CD4-positive, alpha-beta T cell treated with Interleukin-6 at 100 ng/mL for 8 hours (primary cell): ENCODE measurements around the gene SHROOM3.

ENCODE experiments used
- DNase-seq: peaks from one replicate; pipeline ENCODE4 v3.0.0-alpha.2; 2020; ENCODE audit warnings: mixed read lengths, low spot score

The SHROOM3 gene

GRCh38 chr4:76540486-76540885, 105.5 kb downstream of the SHROOM3 start:
- no peak for DNase-seq

DNA sequence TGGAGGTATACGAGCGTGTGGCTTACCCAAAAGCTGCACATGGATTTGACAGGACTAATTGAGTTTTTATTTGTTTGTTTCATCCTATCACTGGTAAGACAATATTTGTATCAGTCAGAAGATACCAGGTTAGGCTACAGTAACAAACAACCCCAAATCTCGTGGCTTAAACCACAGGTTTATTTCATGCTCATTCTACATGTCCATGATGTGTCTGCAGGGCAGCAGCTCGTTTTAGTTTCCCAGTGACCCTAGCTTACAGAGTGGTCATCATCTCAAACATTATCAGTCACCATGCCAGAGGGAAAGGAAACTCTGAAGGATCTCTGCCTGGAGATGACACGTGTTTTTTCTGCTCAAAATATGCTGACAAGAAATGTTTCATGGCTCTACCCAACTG, 108.3 kb downstream of the SHROOM3 start:
- no peak for DNase-seq

DNA sequence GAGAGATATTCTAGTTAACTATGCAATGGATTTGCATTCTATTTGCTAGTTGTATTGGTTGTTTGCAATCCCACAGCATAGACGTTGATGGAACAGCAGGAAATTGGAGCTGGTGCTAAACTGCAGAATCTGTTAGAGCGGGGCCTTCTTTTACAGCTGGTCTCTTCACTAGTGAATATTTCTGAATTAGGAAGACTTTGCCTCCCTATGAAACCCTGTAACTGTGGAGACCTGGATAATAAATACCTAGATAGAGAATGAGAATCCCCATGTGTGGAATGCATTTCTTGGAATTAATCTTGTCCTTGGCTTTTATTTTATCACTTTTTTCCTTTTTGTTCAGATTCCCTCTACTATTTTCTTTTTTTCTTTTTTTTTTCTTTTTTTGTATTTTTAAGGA, 109.7 kb downstream of the SHROOM3 start:
- no peak for DNase-seq

DNA sequence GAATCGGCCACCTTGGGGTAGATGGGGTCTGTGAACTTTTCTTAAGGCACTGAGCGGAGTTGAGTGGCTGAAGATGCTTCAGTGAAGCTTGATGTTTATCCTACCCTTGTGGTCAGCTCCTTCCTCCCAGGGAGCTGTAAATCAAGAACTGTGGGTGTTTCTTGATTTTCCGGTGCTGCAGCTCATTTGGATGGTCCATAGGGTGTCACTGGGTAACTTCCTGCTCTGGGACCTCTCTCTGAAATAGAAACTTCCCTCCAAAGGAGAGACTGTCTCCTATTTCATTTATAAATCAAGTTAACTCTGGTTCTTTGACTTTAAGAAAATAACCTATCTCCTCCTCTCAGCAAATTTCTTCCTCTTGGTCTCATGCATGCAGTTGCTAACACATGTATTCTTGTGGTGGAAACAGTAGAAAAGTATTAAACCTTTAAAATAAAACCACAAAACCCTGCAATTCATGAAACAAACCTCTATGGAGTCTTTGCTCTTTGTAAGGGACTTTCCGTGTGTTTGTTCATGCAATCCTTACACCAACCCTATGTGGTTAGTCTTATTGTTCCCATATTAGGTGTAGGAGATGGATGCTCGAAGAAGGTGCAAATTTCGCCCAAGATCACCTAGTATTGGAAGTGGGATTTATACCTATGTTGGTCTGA, 110.3 kb downstream of the SHROOM3 start:
- no peak for DNase-seq

DNA sequence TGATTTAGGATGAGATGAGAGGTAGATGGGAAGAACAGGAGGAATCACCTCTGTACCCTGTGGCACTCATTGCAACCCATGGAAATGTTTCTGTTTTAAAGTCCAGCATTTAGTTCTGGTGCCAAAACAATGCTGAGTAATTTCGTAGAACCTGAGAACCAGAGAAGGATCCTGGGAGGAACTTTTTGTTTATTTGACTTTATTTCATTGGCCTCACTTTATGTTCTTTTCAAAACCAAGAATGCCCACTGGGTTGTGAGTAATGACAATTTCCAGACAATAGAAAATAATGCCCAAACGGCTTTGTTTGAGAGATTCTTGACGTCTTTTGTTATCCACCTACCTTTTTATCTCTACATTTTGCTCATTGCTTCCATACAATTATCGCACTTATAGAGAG, 111.3 kb downstream of the SHROOM3 start:
- no peak for DNase-seq

- DNase-seq, result no peak
These were observed 112.0 kb downstream of the SHROOM3 start for GRCh38 chr4:76546759-76547742.

GRCh38 chr4:76548704-76549103, 113.7 kb downstream of the SHROOM3 start:
- no peak for DNase-seq

- DNase-seq, result no peak
These were observed 114.7 kb downstream of the SHROOM3 start for GRCh38 chr4:76549765-76550164.

- no peak for DNase-seq
These were observed 116.1 kb downstream of the SHROOM3 start for GRCh38 chr4:76550966-76551780.

DNA sequence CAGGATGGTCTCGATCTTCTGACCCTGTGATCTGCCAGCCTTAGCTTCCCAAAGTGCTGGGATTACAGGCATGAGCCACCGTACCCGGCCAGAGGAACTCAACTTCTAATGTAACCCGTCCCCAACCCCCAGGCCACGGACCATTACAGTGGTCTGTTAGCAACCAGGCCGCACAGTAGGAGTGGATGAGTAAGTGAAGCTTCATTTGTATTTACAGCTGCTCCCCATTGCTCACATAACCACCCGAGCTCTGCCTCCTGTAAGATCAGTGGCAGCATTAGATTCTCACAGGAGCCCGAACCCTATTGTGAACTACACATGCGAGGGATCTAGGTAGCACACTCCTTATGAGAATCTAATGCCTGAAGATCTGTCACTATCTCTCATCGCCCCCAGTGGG, 119.6 kb downstream of the SHROOM3 start:
- no peak for DNase-seq

- no peak for DNase-seq
These were observed 121.4 kb downstream of the SHROOM3 start for GRCh38 chr4:76556452-76556851.

- no peak for DNase-seq
These were observed 123.6 kb downstream of the SHROOM3 start for GRCh38 chr4:76558396-76559235.

DNA sequence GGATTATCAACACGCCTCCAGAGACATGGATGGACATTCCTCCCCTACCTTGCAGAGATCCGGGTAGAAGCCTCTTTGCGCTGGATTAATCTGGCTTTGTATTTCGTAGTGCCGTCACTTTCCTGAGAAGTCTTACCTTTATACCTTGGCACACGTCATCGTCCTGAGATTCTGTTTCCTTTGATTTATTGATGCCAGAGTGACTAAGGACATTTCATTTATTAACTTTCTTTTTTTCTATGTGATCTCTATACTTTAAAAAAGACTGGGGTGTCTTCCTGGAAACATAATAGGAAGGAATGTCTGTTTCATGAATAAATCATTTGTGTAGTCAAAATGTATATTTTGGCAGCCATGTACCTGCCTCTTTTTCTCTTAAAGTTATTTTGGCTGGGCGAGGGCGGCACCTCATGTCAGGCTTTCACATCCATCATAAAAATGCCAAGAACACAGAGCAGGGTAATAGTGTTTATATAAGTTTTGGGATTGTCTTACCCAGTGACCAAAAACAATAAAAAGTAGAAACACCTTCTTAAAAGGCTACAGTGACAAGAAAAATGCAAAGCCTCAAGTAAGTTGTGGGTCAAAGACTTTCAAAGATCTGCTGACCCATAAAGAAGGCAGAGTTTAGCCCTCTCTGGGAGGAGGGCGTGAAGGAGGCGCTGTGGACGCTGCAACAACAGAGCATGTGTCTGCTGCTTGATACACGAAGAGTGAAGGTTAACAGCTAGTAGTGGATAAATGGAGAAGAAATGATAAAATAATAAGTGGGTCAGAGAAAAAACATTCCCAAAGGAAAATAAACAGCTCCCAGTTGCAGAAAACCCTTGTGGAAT, 124.4 kb downstream of the SHROOM3 start:
- no peak for DNase-seq

- no peak for DNase-seq
These were observed 127.1 kb downstream of the SHROOM3 start for GRCh38 chr4:76562161-76562560.

DNA sequence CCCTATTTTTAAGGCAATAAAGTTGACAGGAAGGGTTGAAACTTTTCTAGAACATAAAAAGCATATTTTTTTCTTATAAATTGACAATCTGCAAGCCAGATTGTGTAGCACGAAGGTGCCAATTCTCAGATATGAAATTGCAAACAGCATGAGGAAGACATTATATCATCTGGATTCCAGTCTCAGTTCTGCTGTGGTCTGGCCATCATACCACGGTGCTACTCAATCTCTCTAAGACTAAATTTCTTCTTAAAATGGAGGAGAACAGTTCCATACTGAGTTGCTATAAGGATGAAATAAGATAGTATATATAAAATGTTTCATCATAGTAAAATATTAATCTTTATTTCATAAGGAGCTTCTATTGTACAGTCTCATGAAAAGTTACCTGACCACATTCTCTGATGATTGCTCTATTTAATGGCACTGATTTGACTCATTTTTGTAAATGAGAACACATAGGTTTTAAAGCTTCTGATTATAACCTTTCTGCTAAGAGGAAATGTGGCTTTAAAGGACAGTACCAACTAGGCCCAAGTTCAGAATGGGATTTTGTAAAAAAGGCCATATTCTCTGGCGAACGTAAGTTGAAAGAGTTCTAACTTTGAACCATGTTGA, 127.9 kb downstream of the SHROOM3 start:
- no peak for DNase-seq

GRCh38 chr4:76563454-76564122, 128.6 kb downstream of the SHROOM3 start:
- no peak for DNase-seq

DNA sequence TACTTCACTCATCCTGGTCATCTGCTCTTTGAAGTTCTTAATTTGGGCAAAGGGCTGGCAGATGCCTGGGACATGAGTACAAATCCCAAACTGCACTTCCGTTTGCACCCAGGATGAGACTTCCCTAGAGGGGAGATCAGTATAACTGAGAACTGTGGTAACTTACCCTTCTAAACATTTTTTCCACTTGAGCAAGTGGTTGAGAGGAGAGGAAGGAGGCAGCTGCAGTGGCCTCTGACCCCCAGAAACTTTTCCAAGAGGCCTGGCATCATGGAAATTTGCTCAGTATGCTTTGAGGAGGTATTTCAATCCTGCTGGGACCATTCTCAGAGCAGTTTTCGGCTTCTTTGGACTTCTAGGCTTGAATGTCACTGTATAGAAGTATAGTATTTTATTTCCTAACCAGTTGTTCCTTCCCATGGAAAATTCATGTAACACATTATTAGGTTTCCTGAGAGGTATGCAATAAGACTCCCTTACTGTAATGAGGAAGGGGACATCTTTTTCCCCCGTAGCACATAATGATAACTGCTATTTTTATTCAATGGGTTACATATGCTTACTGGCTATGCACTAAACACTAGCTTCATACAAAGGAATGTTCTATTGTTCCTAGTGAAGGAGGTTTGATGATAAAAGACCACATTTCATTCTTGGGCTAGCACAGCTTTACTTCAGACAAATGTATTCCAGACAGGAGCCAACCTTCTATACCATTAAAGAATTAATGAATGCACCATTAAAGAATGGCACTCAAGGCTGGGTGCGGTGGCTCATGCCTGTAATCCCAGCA, 129.3 kb downstream of the SHROOM3 start:
- DNase-seq, result no peak

DNA sequence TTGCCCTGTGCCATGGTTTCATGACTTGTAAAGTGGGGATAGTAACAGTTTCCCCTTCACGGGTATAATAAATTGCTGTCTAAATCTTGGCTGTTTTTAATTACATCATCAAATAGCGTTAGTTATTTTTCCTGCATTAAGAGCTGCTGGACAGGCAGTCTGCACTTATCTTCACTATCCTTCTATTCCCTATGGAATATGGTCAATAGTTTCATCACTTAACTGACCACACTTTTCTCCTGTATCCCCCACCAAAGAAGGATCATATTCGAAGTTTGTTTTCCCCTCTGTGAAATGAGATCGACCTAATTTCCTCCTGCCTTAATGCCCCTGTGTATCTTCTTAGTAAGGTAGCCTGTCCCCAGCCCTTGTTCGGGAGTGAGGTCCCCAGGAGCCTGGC, 133.2 kb downstream of the SHROOM3 start:
- DNase-seq, result no peak

DNA sequence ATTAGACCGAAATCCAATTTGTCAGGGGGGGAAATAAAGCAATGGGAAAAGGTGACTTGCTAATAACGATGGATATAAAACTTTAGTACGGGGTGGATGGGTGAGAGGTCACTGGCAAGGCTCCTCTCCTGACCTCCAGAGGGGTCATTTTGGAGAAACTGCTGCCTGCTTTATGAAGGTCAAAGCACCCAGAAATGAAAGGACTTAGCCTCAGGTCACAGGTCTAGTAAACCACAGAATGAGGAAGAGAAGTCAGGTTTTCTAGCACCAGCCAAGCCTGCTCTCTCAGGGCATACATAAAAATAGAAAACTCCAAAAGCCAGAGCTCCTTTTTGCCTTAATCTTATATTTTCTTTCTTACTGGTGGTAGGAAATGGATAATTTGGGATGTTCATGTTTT, 134.2 kb downstream of the SHROOM3 start:
- no peak for DNase-seq
